Measurements from ENCODE around the gene TMEM69. TPM values are rescaled to one million over a fixed set of nuclear protein-coding genes. Genes with fewer than 3 reads are reported as not detected.

The TMEM69 gene
- total and polyA plus RNA-seq, 2 of the 13 experiments (the other 11 are each of a cell fraction or from before 2014, with no cell fraction given), result 25.4 to 135 TPM

GRCh38 chr1:45686288-45687013, 1.5 kb upstream of the TMEM69 start, which contains the start of gene GPBP1L1 (continued):
- 0 out of 2 replicates have a peak, but pooled peaks have one; percentile 43 for TF ChIP-seq ZNF136 (CRISPR knock-in tag; IDR thresholded peaks at IDR 0.05; ENCODE audit: low read depth)
- peak; percentile 24; the same call in 1 of the 2 replicates for TF ChIP-seq ZNF484 (CRISPR knock-in tag; IDR thresholded peaks at IDR 0.05; ENCODE audit: borderline replicate concordance, low read depth)
- 0 out of 2 replicates have a peak, but pooled peaks have one; percentile 15 for TF ChIP-seq MTERF4 (CRISPR knock-in tag; IDR thresholded peaks at IDR 0.05)
- 0 out of 2 replicates have a peak, but pooled peaks have one; percentile 25 for TF ChIP-seq ZNF275 (CRISPR knock-in tag; IDR thresholded peaks at IDR 0.05; ENCODE audit: borderline replicate concordance)
- 0 out of 2 replicates have a peak, but pooled peaks have one; percentile 14 for TF ChIP-seq SRY (CRISPR knock-in tag; IDR thresholded peaks at IDR 0.05)
- peak; percentile 33 for TF ChIP-seq TSC22D2 (CRISPR knock-in tag; IDR thresholded peaks at IDR 0.05; ENCODE audit: borderline replicate concordance)
- 0 out of 2 replicates have a peak, but pooled peaks have one; percentile 73 for TF ChIP-seq ZNF614 (CRISPR knock-in tag; IDR thresholded peaks at IDR 0.05; ENCODE audit: borderline replicate concordance)
- no peak for TF ChIP-seq ZNF382 (CRISPR knock-in tag; IDR thresholded peaks at IDR 0.05; ENCODE audit: borderline replicate concordance)
- peak; percentile 65; the same call in 1 of the 2 replicates for TF ChIP-seq ARID2 (CRISPR knock-in tag; IDR thresholded peaks at IDR 0.05; ENCODE audit: borderline replicate concordance)
- TF ChIP-seq ZNF317 (CRISPR knock-in tag; IDR thresholded peaks at IDR 0.05), result 0 out of 2 replicates have a peak, but pooled peaks have one; percentile 14
- peak; percentile 76 for TF ChIP-seq AGO1 (IDR thresholded peaks at IDR 0.05; ENCODE audit: low read depth, low read length, poor library complexity, severe bottlenecking)
- peak; percentile 62; the same call in 1 of the 2 replicates for TF ChIP-seq POGK (CRISPR knock-in tag; conservative IDR thresholded peaks at IDR 0.05)
- no peak for TF ChIP-seq EZH2 (conservative IDR thresholded peaks at IDR 0.05; ENCODE audit: low read depth, low read length)
- no peak for TF ChIP-seq HOXA9 (CRISPR knock-in tag; IDR thresholded peaks at IDR 0.05; ENCODE audit: borderline replicate concordance)
- peak; percentile 8; the same call in 1 of the 2 replicates for TF ChIP-seq HOXD1 (CRISPR knock-in tag; IDR thresholded peaks at IDR 0.05)
- TF ChIP-seq KAT7 (CRISPR knock-in tag; IDR thresholded peaks at IDR 0.05; ENCODE audit: borderline replicate concordance), result 0 out of 2 replicates have a peak, but pooled peaks have one; percentile 38
- no peak for TF ChIP-seq DNMT1 (CRISPR knock-in tag; IDR thresholded peaks at IDR 0.05)
- 0 out of 2 replicates have a peak, but pooled peaks have one; percentile 13 for TF ChIP-seq ATF3 (CRISPR knock-in tag; IDR thresholded peaks at IDR 0.05)
- TF ChIP-seq ZNF883 (CRISPR knock-in tag; IDR thresholded peaks at IDR 0.05; ENCODE audit: not compliant biosample characterization), result peak; percentile 77
- TF ChIP-seq MXD4 (CRISPR knock-in tag; IDR thresholded peaks at IDR 0.05), result peak; percentile 51; the same call in 1 of the 2 replicates
- peak; percentile 66 for TF ChIP-seq POLR2G (IDR thresholded peaks at IDR 0.05; ENCODE audit: low read depth, low read length)
- peak; percentile 39; the same call in 1 of the 2 replicates for TF ChIP-seq ZNF430 (CRISPR knock-in tag; IDR thresholded peaks at IDR 0.05)
- TF ChIP-seq ZEB1 (IDR thresholded peaks at IDR 0.05; ENCODE audit: insufficient replicate concordance, low read depth), result no peak
- peak; percentile 21; the same call in 1 of the 2 replicates for TF ChIP-seq FOXK1 (CRISPR knock-in tag; IDR thresholded peaks at IDR 0.05; ENCODE audit: borderline replicate concordance, low read depth)
- TF ChIP-seq ONECUT2 (CRISPR knock-in tag; IDR thresholded peaks at IDR 0.05), result no peak

Data from HepG2 (cell line).